Hematopoietic multipotent progenitor cell treated with erythropoietin and hydrocortisone succinate and interleukin-3 and kit ligand, for 17 days (in vitro differentiated cells): ENCODE results near the gene ERAP2.
A peak's percentile ranks its signal among the peaks of the same experiment; 100 is the strongest.

Experiments
- DNase-seq: peaks from one replicate; pipeline ENCODE4 v3.0.0-alpha.2; 2015; ENCODE audit warnings: low spot score

The ERAP2 gene

DNA sequence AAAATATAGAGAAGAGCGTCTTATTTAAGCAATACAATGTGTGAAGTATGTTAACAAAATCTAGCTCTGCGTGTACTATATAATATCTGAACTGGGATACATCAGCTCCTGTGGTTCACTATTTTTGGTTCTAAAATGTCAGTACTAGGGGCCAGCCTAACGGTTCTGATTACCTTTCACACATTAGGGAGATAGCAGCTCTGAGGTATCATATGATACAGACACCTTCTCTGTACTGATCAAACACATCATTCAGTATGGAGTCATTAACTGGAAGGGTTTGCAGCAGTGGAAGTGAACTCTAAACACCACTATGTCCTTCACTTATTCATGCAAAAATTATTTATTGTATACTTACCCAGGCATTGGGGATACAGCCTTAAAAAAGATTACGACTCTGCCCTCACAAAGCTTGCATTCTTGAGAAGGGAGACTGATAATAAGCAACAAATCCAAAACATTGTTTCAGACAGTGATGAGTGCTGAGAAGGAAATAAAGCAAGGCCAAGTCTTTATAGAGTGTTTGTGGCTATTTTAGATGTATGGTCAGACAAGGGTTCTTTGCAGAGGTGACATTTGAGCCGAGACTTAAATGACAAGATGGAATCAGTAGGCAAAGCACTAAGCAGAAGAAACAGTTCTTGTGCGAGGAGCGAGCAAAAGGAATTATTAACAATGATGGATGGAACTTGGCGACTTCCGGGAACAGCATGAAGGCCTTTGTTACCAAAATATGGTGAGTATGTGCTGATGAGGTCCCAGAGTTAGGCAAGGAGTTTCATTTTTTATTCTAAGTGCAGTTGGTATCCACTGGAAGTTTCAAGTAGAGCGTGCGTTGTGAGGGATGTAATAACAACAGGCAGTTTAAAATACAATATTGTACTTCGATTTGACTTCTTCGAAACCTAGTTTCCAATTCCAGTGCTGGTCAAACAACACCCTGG, 57.7 kb downstream of the ERAP2 start:
- DNase-seq = no peak

DNA sequence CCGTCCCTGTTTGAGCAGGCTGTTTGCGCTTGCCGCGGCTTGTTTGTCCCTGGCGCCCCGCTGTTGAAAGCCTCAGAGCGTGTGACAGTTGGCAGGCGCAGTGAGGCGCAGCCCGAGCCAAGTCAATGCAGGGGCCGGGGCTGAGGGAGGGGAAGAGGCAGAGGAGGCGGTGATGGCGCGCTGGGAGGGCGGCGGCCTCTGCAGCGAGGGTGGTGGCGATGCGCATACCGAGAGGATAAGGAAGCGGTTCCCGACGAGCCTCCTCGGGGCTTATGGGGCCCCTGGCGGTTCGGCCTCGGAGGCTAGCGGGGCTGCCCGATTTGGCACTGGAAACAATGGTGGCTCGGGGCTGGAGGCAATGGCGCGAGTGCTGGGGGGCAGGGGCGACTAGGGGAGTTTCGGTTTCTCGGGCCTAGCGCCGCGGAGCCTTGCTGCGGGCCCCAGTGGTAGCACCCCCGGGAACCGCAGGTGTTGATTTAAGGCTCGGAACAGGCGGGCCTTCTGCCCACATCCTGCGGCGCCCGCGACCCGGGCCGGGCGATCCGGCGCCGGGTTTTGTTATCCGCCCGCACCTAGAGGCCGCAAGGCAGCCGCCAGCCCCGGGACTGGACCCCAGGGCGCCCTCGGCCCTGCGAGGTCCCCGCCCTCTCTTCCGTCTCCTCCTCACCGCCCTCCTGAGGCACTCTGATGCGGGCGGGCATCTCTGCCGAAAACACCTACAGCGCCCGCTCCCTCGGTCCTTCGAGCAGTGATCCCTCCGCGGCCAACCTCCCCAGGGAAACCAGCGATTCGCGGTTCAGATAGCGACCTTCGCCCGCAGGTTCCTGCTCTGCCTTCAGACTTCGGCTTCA, 58.6 kb downstream of the ERAP2 start:
- DNase-seq = peak; percentile 87

DNA sequence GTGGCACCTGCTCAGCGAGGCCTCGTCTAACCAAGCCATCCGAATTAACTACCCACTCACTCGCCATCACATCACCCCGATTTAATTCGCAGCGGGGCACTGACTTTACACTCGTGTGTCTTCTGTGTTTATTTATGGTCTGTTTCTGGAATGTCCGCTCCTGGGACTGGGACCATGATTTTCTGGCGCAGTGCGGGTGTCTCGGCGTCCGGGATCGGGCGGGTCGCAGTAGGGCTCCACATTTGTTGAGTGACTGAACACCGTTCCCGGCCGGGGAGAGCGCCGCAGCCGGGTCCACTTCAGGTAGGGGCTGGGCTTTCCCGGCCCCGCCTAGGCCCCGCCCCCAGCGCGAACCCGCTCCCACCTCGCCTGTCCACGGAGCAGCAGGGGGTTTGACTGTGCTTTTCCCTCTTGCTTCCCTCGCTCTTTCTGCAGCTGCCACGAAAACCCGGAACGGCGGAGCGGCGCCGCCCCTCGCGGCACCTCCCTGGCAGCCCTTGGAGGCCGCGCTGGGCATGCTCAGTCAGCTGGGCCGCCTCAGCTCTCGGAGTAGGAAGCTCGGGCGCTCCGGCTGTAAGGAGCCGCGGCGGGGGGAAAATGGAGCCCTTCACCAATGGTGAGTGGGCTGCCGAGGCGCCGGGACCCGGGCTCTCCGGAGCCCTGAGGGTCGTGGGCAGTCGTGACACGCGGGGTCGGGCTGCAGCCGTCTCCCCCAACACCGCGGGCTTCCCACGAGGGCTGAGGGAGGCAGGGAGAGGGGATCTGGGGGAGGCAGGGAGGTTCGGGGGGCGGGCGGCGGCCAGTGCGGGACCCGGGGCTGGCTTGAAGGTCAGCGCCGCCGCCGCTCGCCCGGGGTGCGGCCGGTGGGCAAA, 59.5 kb downstream of the ERAP2 start, which contains the start of gene LNPEP:
Gene LNPEP (plus strand): TSS at position 522 of the 872 bp plus-strand sequence. CDS start 76 bp downstream, at position 598.
- peak; percentile 88 for DNase-seq

- DNase-seq = peak; percentile 42
Observed at GRCh38 chr5:96936431-96937320, 60.4 kb downstream of the ERAP2 start.

GRCh38 chr5:96940586-96940985, 64.3 kb downstream of the ERAP2 start:
- no peak for DNase-seq

- no peak for DNase-seq
Observed at GRCh38 chr5:96941140-96941539, 64.8 kb downstream of the ERAP2 start.

GRCh38 chr5:96942078-96942477, 65.8 kb downstream of the ERAP2 start:
- DNase-seq = no peak

GRCh38 chr5:96942911-96943310, 66.6 kb downstream of the ERAP2 start:
- DNase-seq = no peak

DNA sequence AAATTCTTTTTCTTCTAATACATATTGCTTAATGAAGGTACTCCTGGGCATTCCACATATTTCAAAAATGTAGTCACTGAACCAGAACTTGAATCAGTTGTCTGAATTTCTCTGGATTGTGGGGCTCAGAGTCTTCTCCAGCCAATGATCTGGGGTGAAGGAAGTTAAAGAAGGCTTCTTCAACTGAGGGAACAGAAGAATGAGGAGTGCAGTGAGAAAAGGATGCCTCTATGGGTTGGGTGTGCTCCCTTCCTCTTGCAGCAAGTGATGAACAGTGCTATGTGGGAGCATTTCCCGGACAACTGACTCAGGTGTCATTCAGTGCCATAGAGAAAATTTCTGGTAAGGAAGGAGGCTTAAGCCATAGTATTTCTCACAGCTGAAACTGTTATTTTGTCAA, 67.5 kb downstream of the ERAP2 start:
- no peak for DNase-seq

DNA sequence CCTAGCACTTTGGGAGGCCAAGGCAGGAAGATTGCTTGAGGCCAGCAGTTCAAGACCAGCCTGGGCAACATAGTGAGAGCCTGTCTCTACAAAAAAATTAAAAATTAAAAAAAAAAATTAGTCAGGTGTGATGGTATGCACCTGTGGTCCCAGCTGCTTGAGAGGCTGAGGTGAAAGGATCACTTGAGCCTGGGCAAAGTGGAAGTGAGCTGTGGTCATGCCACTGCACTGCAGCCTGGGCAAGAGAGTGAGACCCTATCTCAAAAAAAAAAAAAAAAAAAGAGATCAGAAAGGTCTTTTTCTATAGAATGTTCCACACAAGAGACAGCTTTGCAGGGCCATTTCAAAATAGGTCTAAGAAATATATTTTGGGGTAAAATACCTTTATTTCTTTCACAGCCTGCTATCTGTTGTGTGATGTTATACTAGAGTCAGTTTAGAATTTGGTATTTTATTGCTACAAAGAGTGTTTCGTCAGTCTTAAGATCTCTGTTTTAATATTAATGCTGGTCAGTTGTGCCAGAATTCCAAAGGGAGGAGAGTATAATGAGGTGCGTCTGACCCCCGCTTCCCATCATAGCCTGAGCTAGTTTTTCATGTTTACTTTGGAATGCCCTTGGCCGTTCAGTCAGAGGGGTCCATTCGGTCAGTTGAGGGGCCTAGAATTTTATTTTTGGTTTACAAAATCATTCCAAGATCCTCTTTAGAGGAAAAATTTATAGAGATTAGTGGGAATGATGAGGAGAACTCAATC, 69.0 kb downstream of the ERAP2 start:
- DNase-seq = no peak

DNA sequence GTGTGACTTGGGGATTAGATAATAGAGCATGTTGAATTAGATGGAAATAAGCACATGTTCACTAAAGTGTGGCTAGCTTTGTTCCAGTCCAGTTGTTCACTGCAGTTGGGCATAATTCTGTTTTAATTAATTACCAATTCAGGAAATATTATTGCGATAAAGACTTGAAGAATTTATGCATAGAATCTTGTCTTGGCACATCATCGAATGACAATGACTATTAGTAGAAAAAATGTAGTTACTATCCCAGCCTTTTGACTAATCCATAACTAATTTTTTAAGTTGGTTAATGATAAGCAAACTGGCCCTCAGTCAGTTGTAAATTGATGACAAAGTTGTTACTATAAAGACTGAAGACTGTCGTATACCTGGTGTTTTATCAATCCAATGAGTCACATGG, 70.1 kb downstream of the ERAP2 start:
- DNase-seq = no peak

DNA sequence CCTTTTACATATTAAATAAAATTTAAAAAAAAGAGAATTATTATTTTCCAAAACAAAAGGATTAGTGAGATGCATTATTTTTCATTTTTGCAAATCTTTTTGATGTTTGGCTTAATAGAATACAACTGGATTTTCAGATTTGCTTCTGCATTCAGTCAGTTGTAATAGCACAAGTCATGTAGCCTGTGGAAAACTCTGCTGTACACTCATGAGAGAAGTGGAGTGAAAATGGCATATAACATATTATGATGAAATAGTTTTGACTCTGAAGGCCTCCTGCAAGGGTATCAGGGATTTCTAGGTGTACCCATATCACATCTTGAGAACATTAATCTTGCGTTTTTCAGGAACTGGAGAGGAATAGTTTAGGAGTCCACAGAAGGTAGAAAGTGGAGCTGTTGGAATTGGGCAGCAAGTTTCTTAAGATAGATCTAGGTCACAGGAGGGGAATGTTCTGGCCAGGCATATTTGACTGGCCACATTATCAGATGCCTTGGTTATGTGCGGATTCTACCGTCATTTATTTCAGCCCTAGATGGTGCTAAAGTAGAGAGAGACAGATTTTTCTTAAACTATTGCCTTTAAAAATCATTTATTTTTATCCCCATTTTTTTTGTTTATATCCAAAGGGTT, 75.9 kb downstream of the ERAP2 start:
- no peak for DNase-seq

DNA sequence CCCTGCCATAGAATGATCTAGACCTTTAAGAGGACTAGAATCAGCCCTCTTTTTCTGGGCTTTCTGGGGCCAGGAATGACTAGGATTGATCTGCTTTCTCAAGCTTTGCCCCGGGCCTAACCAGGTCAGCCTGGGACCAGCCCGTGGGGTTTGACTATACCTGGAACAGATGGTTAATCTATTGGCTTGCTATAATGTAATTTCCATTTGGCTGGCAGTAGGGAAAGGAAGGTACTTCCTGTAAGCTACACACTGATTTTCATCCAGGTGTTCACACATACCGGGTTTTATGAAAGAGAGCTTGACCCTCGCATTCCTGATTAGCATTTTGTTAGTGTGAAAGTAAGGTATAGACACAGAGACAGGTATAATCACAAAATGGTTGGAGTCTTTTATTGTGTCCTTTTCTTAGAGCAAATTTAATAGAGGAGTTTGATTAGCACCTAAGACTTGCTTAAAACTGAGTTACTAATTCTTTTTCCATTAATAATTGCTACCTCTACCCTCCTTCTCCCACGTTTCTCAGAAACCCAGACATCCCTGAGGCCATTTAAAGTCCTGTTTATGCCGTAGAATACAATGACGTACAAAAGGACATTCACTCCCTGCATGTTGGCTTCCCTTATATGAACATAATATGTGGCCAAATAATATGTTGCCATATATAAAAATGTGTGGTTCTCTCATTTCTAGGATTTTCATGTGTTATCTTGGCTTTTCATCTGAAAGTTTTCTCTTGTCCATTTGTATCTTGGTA, 76.9 kb downstream of the ERAP2 start:
- no peak for DNase-seq

DNA sequence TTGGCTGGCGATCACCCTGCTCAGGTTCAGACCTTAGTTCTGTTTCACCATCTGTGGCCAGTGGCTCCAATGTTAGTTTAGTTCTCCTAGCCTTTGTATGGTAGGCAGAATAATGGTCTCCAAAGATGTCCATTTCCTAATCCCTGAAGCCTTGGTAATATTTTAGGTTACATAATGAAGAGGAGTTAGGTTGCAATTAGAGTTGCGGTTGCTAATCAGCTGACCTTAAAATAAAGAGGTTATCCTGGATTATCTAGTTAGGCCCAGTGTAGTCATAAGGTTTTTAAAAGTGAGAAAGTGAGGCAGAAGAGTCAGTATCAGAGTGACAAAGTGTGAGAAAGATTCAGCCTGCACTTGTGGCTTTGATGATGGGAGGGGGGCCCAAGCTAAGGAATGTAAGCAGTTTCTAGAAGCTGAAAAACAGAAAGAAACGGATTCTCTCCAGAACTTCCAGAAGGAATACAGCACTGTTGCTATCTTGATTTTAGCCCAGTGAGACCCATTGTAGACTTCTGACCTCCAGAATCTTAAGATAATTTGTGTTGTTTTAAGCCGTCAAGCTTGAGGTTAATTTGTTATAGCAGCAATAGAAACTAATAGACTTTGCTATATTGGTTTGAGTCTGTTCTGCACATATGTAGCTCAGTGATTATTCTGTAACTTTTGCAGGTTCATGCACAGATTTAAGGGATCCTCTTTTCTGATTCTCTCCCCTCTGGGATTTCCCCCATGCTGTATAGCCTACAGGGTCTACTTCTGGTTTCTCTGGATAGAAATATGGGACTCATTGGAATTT, 81.2 kb downstream of the ERAP2 start:
- no peak for DNase-seq

DNA sequence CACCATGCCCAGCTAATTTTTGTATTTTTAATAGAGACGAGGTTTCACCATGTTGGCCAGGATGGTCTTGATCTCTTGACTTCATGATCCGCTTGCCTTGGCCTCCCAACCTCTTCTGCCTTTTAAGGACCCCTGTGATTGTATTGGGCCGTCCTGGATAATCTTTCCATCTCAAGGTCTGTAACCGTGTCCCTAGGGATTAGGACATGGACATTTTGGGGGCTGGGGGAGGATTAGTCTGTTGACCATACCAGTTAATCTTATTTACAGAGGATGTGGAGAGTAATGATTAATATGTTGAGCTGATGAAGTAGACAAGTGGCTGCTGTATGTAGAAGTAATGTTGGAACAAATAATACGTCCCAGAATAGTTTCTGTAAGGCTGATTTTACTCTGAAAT, 82.7 kb downstream of the ERAP2 start:
- DNase-seq = no peak

GRCh38 chr5:96961053-96961452, 84.8 kb downstream of the ERAP2 start:
- no peak for DNase-seq

- DNase-seq = peak; percentile 12
Observed at GRCh38 chr5:96962540-96962991, 86.3 kb downstream of the ERAP2 start.

GRCh38 chr5:96963267-96963666, 87.0 kb downstream of the ERAP2 start:
- DNase-seq = peak; percentile 47
